HUES64 (cell line): ENCODE data around the gene ADCY9.
"Not testable (repeated sequence)": the region's sequence is repeated elsewhere in the genome, so short reads cannot be mapped to it uniquely, and the experiment has no call there.

Source experiments
- H3K27ac ChIP-seq: 2 replicates; pipeline ENCODE4 v1.7.0; 2013; ENCODE audit warnings: low read depth, low read length, inconsistent platforms
- H3K27me3 ChIP-seq: 2 replicates; pipeline ENCODE4 v1.6.1; 2013; ENCODE audit warnings: mild to moderate bottlenecking, low read length; ENCODE audit not compliant: insufficient read depth
- H3K36me3 ChIP-seq: 2 replicates; pipeline ENCODE4 v1.6.1; 2013; ENCODE audit warnings: mild to moderate bottlenecking, low read length; ENCODE audit not compliant: insufficient read depth
- H3K4me1 ChIP-seq: 2 replicates; pipeline ENCODE4 v1.6.1; 2013; ENCODE audit warnings: mild to moderate bottlenecking, low read length, moderate library complexity; ENCODE audit not compliant: insufficient read depth
- H3K4me3 ChIP-seq: 2 replicates; pipeline ENCODE4 v1.5.1; 2013; ENCODE audit warnings: mild to moderate bottlenecking, low read length, moderate library complexity
- H3K9ac ChIP-seq: 2 replicates; pipeline ENCODE4 v1.6.1; 2013; ENCODE audit warnings: mild to moderate bottlenecking, low read depth, low read length
- H3K9me3 ChIP-seq: 2 replicates; pipeline ENCODE4 v1.6.1; 2013; ENCODE audit warnings: low read depth, low read length; ENCODE audit not compliant: insufficient read depth
- WGBS: fragments of 150-250, 120-280 bp; methylation state at CpG from one replicate; pipeline ENCODE4 v1.1.7; 2013; ENCODE audit warnings: missing lambda C conversion rate; 5-methylcytosine and 5-hydroxymethylcytosine counted together

Gene ADCY9

DNA sequence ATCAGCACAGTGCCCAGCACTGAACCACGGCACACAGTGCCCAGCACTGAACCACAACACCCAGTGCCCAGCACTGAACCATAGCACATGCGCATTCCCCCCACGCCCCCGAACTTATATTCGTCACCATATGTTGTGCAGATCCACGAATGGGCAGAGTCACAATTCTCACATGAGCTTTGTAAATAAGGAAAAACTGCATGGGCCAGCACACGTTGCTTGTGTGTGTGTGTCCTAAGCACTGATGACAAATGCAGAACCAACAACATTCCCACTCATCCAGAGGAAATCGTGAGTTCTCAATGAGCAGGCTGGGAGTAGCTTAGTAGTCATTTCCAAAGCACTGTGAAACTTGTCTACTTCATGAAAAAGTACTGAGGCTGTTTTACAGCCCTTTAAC, 70.0 kb downstream of the ADCY9 start:
- Histone ChIP-seq H3K9ac (no peak overlapping the region), H3K27me3 (no peaks in the 10 kb centered on the region), H3K9me3 (no peaks in the 10 kb centered on the region), H3K4me3 (no peak overlapping the region), H3K4me1 (no peaks in the 10 kb centered on the region), H3K27ac (no peak overlapping the region), H3K36me3 (no peaks in the 10 kb centered on the region)
- 94% methylated on average over 8 of the region's 8 CpGs for WGBS

DNA sequence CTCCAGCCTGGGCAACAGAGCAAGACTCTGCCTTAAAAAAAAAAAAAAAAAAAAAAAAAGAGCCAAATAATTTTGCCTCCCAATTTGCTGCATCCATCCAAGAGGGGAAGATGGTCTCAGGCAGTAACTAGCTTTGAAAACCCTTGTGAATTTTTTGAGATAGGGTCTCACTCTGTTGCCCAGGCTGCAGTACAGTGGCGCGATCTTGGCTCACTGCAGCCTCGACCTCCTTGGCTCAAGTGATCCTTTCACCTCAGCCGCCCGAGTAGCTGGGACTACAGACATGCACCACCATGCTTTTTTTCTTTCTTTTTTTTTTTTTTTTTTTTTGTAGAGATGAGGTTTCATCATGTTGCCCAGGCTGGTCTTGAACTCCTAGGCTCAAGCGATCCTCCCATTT, 70.7 kb downstream of the ADCY9 start:
- H3K36me3 ChIP-seq, H3K4me1 ChIP-seq, H3K9me3 ChIP-seq, H3K27ac ChIP-seq, H3K9ac ChIP-seq, H3K27me3 ChIP-seq, H3K4me3 ChIP-seq: not testable (repeated sequence)
- 83% methylated on average over 6 of the region's 6 CpGs for WGBS

DNA sequence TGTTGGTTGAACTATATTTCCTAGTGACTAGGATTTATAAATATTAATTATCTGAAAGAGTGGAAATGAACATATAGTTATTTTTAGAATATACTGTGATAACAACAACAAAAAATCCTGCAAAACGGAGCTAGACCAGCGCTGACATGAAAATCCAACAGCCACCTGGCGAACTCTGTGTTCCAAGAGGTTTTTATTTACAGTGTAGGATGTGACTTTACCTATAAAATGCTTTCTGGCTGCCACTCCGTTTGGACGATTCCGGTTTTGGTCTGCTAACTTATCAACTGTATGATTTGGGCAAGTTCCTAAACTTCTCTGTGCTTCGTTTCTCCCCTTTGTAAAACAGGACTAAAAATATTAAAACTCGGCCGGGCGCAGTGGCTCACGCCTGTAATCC, 73.7 kb downstream of the ADCY9 start:
- WGBS = 98% methylated on average over 11 of the region's 11 CpGs
- Histone ChIP-seq H3K4me3 (no peak overlapping the region), H3K27me3 (no peaks in the 10 kb centered on the region), H3K4me1 (no peaks in the 10 kb centered on the region), H3K9me3 (no peaks in the 10 kb centered on the region), H3K36me3 (no peaks in the 10 kb centered on the region), H3K9ac (no peak overlapping the region), H3K27ac (no peak overlapping the region)

DNA sequence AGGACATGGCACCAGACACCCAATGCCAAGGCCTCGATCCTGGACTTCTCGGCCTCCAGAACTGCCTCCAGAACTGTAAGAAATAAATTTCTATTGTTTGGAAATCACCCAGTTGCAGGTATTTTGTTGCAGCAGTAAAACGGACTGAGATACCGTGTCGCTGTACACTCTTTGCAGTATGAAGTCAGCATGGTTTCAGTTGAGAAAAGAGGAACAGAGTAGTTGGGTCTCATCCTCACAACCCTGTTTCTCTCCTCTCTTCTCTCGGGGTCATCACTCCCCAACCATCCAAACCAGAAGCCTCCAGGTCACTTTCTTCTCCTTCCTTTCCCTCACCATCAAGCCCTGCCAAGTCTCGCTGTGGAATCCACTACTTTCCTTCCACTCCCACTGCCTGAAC, 77.8 kb downstream of the ADCY9 start:
- Histone ChIP-seq H3K4me1 (no peaks in the 10 kb centered on the region), H3K36me3 (no peaks in the 10 kb centered on the region), H3K27me3 (no peaks in the 10 kb centered on the region), H3K27ac (no peak overlapping the region), H3K4me3 (no peak overlapping the region), H3K9ac (no peak overlapping the region), H3K9me3 (no peaks in the 10 kb centered on the region)
- WGBS = 92% methylated on average over 7 of the region's 7 CpGs

DNA sequence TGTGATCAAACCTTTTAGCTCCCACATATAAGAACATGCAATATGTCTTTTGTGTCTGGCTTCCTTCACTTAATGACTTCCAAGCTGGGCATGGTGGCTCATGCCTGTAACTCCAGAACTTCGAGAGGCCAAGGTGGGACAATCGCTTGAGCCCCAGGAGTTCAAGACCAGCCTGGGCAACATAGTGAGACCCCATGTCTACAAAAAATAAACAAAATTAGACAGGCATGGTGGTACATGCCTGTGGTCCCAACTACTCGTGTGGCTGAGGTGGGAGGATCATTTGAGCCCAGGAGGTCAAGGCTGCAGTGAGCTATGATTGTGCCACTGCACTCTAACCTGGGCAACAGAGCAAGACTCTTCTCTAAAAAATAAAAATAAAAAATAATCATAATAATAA, 79.3 kb downstream of the ADCY9 start:
- H3K36me3 ChIP-seq, H3K27me3 ChIP-seq, H3K27ac ChIP-seq, H3K9ac ChIP-seq, H3K4me1 ChIP-seq, H3K9me3 ChIP-seq, H3K4me3 ChIP-seq: not testable (repeated sequence)
- 89% methylated on average over 3 of the region's 3 CpGs for WGBS

DNA sequence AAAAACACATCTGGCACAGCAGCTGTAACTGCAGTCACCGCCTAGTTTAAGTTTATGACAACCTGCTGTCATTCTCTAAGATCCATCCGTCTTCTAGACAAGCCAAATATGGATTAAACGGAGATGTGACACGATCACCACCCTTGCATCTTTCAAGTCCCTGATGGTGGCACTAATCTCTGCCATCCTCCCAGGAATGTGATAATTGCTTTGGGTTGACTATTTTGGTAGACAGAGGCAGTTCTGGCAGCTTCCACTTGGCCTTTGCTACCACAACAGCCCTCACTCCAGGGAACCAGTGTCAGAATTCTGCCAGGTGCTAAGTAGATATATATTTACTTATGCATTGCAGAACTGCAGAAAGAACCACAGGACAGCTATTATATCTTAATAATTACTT, 81.3 kb downstream of the ADCY9 start:
- over 99% methylated on average over 4 of the region's 4 CpGs for WGBS
- no peaks in the 10 kb centered on the region for H3K9me3 ChIP-seq
- no peaks in the 10 kb centered on the region for H3K36me3 ChIP-seq
- H3K27me3 ChIP-seq = no peaks in the 10 kb centered on the region
- no peaks in the 10 kb centered on the region for H3K4me1 ChIP-seq
- no peak overlapping the region for H3K4me3 ChIP-seq
- H3K9ac ChIP-seq = no peak overlapping the region
- no peak overlapping the region for H3K27ac ChIP-seq

DNA sequence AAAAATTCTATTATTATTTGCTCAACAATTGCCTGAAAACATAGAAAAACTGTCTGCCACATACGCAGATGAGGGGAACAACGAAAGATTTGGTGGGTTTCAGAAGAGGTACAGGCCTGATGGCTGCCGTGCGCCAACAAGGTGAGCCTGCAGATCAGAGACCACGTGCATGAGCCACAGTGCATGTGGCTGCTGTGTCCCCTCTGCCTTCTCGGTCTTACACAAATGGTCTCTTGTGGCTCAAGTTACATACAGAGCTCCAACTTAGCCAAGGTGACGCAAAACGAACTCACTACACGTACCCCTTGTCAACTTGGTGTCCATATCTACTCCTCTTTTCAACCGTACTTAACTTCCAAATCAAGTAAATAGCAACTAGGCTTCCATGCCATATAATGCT, 82.3 kb downstream of the ADCY9 start:
- 94% methylated on average over 10 of the region's 10 CpGs for WGBS

DNA sequence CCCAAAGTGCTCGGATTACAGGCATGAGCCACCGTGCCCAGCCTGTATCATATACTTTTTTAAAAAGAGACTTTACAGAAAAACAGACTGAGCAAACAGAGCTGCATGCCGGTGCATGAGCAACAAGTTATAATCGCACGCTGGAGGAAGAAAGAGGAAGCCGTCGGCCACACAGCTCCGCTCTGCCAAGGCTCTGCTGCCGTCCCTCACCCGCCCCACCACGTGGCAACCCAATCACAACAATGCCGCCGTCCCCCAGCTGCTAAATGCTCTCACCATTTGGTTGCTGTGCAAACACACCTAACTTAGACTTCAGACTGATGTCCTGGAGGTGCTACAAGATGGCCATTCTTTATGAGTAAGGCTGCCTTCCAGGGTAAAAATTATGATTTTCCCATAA, 83.5 kb downstream of the ADCY9 start:
- Histone ChIP-seq H3K36me3 (no peaks in the 10 kb centered on the region), H3K9ac (no peak overlapping the region), H3K9me3 (no peaks in the 10 kb centered on the region), H3K27ac (no peak overlapping the region), H3K27me3 (no peaks in the 10 kb centered on the region), H3K4me1 (0 out of 2 replicates have a peak, but pooled peaks cover 3% of the 10 kb centered on the region), H3K4me3 (no peak overlapping the region)
- 85% methylated on average over 13 of the region's 13 CpGs for WGBS

More for the DNA sequence above, 82.3 kb downstream of the ADCY9 start:
- Histone ChIP-seq H3K27ac (no peak overlapping the region), H3K36me3 (no peaks in the 10 kb centered on the region), H3K4me1 (0 out of 2 replicates have a peak, but pooled peaks cover 3% of the 10 kb centered on the region), H3K27me3 (no peaks in the 10 kb centered on the region), H3K9ac (no peak overlapping the region), H3K4me3 (no peak overlapping the region), H3K9me3 (no peaks in the 10 kb centered on the region)

DNA sequence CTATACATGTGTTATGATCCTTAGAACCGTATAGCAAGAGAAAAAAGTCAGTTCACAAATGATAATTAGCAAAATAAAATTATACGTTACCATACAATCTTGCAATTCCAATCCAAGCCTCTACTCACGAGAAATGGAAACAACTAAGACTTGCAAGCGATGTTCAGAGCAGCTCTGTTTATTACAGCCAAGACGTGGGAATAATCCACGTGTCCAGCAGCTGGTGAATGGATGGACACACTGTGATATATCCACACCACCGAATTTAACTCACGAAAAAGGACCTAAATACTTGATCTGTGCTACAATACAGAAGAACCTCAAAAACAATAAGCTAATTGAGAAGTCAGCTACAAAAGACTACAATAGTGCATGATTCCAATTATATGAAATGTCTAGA, 88.1 kb downstream of the ADCY9 start:
- 96% methylated on average over 8 of the region's 8 CpGs for WGBS
- no peak overlapping the region for H3K4me3 ChIP-seq

DNA sequence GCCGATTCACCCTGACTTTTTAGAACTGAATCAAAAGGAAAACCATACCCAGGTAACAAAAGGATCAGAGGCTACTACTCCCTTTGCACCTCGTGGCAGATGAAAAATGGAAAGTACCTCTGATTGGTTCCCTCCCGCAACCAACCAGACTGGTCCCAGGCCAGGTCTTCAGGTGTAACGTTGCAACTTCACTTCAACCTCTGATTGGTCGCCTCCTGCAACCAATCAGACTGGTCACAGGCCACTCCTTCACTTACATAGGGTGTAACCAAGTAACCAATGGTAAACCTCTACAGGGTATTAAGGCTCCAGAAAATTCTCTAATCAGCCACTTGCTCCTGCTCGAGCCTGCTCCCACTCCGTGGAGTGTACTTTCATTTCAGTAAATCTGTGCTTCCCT, 89.4 kb downstream of the ADCY9 start:
- Histone ChIP-seq H3K27ac (no peak overlapping the region), H3K4me1 (0 out of 2 replicates have a peak, but pooled peaks cover 3% of the 10 kb centered on the region), H3K27me3 (no peaks in the 10 kb centered on the region), H3K9ac (no peak overlapping the region), H3K36me3 (no peaks in the 10 kb centered on the region), H3K9me3 (no peaks in the 10 kb centered on the region), H3K4me3 (no peak overlapping the region)
- WGBS = 88% methylated on average over 7 of the region's 7 CpGs

More for the DNA sequence above, 88.1 kb downstream of the ADCY9 start:
- Histone ChIP-seq H3K27me3 (no peaks in the 10 kb centered on the region), H3K4me1 (0 out of 2 replicates have a peak, but pooled peaks cover 3% of the 10 kb centered on the region), H3K27ac (no peak overlapping the region), H3K36me3 (no peaks in the 10 kb centered on the region), H3K9ac (no peak overlapping the region), H3K9me3 (no peaks in the 10 kb centered on the region)

DNA sequence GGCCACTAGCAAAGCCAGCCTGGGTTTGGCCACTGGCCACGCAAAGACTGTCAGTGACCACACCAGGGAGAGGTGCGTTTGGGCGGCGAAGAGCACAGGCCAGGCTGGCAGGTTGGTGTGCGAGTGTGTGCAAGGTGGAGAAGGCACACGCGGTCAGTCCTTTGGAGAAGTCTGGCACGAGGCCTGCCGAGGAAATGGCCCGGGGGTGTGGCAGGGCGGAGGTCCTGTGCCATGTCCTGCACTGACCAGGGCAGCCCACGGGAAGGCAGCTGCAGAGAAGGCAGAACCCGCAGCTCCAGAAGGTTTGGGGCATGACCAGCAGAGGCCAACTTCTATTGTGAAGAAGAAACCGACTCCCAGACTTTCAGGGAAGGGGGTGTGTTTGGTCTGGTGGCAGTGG, 90.8 kb downstream of the ADCY9 start:
- H3K27ac ChIP-seq = no peak overlapping the region
- no peaks in the 10 kb centered on the region for H3K9me3 ChIP-seq
- no peaks in the 10 kb centered on the region for H3K36me3 ChIP-seq
- no peak overlapping the region for H3K4me3 ChIP-seq
- no peak overlapping the region for H3K9ac ChIP-seq
- WGBS = 93% methylated on average over 14 of the region's 14 CpGs
- no peaks in the 10 kb centered on the region for H3K27me3 ChIP-seq
- H3K4me1 ChIP-seq = peaks cover 6% of the 10 kb centered on the region; the same call in 1 of the 2 replicates

DNA sequence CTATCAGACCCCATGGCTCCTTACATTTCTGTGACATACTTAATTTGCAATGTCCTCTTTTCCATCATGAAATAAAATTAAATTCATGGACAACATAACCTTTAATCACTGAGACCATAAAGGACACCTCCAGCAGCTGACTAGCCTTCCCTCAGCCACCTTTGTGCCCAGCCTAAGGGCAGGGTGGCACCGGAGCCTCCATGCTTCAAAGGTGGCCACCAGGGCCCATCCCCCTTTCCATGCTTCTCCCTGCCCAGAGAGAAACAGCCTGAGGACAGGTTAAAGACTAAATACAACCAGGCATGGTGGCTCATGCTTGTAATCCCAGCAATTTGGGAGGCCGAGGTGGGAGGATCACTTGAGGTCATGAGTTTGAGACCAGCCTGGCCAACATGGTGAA, 94.3 kb downstream of the ADCY9 start:
- Histone ChIP-seq H3K9ac (no peak overlapping the region), H3K36me3 (no peaks in the 10 kb centered on the region), H3K27me3 (no peaks in the 10 kb centered on the region), H3K27ac (no peak overlapping the region), H3K4me3 (no peak overlapping the region), H3K4me1 (peaks cover 3% of the 10 kb centered on the region; the same call in 1 of the 2 replicates), H3K9me3 (no peaks in the 10 kb centered on the region)
- 87% methylated on average over 2 of the region's 2 CpGs for WGBS
